SK-N-SH (cell line): ENCODE results near the gene NRCAM.

Experiments
- CHD2 ChIP-seq: fragments of 150-350 bp; IDR thresholded peaks from 2 replicates; pipeline ENCODE4 v1.6.1; 2018; ENCODE audit warnings: low read length; ENCODE audit not compliant: partially characterized antibody
- EP300 ChIP-seq, 2 experiments: IDR thresholded peaks; 2 replicates each; pipeline versions ENCODE4 v1.4.0 to v1.6.1; 2012; ENCODE audit warnings: borderline replicate concordance in 1 of 2, low read depth in 1 of 2, low read length in 1 of 2
- EZH2phosphoT487 ChIP-seq: fragments of 200-600 bp; sonication (generic); IDR thresholded peaks from 2 replicates; pipeline ENCODE4 v1.6.1; 2017; ENCODE audit warnings: low read depth, mixed run types, mild to moderate bottlenecking, antibody characterized with exemption, moderate library complexity, borderline replicate concordance
- GABPA ChIP-seq: IDR thresholded peaks from 2 replicates; pipeline ENCODE4 v1.4.0; 2012; ENCODE audit warnings: low read depth, mild to moderate bottlenecking
- JUND ChIP-seq: IDR thresholded peaks from 2 replicates; pipeline ENCODE4 v1.4.0; 2012
- MXI1 ChIP-seq: IDR thresholded peaks from 2 replicates; pipeline ENCODE4 v1.6.1; 2012; ENCODE audit warnings: mild to moderate bottlenecking, low read depth, low read length, improper control_type of control experiment
- POLR2AphosphoS5 ChIP-seq: IDR thresholded peaks from 2 replicates; pipeline ENCODE4 v1.6.1; 2012; ENCODE audit warnings: low read depth, low read length
- RAD21 ChIP-seq: IDR thresholded peaks from 2 replicates; pipeline ENCODE4 v1.6.1; 2012; ENCODE audit warnings: mild to moderate bottlenecking, low read length
- RFX5 ChIP-seq: IDR thresholded peaks from 2 replicates; pipeline ENCODE4 v1.6.1; 2012; ENCODE audit warnings: mild to moderate bottlenecking, improper control_type of control experiment, low read length
- SMC3 ChIP-seq: IDR thresholded peaks from 2 replicates; pipeline ENCODE4 v1.6.1; 2012; ENCODE audit warnings: low read depth, low read length, improper control_type of control experiment
- TF ChIP-seq, protein P1 (sequence below): IDR thresholded peaks from 2 replicates; pipeline ENCODE4 v1.4.0; 2012; ENCODE audit warnings: low read depth, borderline replicate concordance
- TF ChIP-seq, protein P2 (sequence below): fragments of 200-600 bp; sonication (generic); IDR thresholded peaks from 2 replicates; pipeline ENCODE4 v1.6.1; 2017; ENCODE audit warnings: antibody characterized with exemption, mild to moderate bottlenecking, moderate library complexity
- TF ChIP-seq, protein P3 (sequence below): IDR thresholded peaks from 2 replicates; pipeline ENCODE4 v1.4.0; 2012; ENCODE audit warnings: low read depth

DNA sequence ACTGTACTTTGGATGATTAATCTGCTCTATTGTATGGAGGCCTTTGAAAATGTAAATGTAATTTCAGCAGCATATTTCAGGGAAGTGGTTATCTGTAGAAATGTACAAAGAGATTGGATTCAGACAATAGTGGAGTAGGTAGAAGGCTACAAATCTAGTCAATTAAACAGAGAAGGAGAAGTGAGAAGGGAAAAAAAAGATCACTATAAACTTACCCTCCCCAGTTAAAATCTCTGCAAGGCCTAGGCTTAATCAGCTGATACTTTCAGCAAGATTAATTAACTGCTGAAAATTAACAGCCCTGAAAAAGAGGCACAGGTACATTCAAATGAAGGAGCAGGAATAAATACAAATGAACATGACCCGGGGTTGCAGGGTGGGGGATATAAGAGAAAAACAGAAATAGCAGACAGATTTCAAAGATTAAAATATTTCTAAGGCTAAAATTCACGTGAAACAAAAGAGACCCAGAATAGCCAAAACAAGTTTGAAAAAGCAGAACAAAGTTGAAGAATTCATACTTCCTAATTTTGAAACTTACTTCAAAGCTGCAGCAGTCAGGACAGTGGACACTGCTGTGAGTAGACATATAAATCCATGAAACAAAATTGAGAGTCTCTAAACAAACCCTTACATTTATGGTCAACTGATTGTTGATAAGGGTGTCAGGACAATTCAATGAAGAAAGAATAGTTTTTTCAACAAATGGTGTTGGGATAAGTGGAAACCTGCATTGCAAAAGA lies 96.0 kb downstream of the NRCAM start:
- TF ChIP-seq, protein P1, sequence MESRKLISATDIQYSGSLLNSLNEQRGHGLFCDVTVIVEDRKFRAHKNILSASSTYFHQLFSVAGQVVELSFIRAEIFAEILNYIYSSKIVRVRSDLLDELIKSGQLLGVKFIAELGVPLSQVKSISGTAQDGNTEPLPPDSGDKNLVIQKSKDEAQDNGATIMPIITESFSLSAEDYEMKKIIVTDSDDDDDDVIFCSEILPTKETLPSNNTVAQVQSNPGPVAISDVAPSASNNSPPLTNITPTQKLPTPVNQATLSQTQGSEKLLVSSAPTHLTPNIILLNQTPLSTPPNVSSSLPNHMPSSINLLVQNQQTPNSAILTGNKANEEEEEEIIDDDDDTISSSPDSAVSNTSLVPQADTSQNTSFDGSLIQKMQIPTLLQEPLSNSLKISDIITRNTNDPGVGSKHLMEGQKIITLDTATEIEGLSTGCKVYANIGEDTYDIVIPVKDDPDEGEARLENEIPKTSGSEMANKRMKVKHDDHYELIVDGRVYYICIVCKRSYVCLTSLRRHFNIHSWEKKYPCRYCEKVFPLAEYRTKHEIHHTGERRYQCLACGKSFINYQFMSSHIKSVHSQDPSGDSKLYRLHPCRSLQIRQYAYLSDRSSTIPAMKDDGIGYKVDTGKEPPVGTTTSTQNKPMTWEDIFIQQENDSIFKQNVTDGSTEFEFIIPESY = no peak
- TF ChIP-seq, protein P2, sequence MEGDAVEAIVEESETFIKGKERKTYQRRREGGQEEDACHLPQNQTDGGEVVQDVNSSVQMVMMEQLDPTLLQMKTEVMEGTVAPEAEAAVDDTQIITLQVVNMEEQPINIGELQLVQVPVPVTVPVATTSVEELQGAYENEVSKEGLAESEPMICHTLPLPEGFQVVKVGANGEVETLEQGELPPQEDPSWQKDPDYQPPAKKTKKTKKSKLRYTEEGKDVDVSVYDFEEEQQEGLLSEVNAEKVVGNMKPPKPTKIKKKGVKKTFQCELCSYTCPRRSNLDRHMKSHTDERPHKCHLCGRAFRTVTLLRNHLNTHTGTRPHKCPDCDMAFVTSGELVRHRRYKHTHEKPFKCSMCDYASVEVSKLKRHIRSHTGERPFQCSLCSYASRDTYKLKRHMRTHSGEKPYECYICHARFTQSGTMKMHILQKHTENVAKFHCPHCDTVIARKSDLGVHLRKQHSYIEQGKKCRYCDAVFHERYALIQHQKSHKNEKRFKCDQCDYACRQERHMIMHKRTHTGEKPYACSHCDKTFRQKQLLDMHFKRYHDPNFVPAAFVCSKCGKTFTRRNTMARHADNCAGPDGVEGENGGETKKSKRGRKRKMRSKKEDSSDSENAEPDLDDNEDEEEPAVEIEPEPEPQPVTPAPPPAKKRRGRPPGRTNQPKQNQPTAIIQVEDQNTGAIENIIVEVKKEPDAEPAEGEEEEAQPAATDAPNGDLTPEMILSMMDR = no peak
- TF ChIP-seq RAD21 = no peak
- TF ChIP-seq POLR2AphosphoS5 = no peak
- TF ChIP-seq GABPA = no peak
- TF ChIP-seq JUND = no peak
- peak in 1 of 2 experiments; percentile 33; a peak in 2 of 4 replicates for TF ChIP-seq EP300 (IDR thresholded peaks at IDR 0.05; ENCODE audit: borderline replicate concordance in 1 of 2, low read depth in 1 of 2, low read length in 1 of 2)
- TF ChIP-seq EZH2phosphoT487 = no peak
- TF ChIP-seq RFX5 = no peak
- TF ChIP-seq, protein P3, sequence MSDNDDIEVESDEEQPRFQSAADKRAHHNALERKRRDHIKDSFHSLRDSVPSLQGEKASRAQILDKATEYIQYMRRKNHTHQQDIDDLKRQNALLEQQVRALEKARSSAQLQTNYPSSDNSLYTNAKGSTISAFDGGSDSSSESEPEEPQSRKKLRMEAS = no peak
- TF ChIP-seq MXI1 = no peak
- no peak for TF ChIP-seq CHD2
- no peak for TF ChIP-seq SMC3
